Esophagus muscularis mucosa (tissue), 4 donors: ENCODE data around the gene WWOX.

Experiments used
- CTCF ChIP-seq, 3 experiments: fragments of 200-600 bp in 2 of 3; fragments of 450-650 bp in 1 of 3; sonication (generic) in 2 of 3; IDR thresholded peaks; one replicate each; pipeline ENCODE4 v1.5.1; 2017 to 2019; ENCODE audit warnings: antibody characterized with exemption in 3 of 3, mild to moderate bottlenecking in 2 of 3, moderate library complexity in 1 of 3
- EP300 ChIP-seq: sonication (generic); formaldehyde crosslinking; IDR thresholded peaks from one replicate; pipeline ENCODE4 v1.6.1; 2017; ENCODE audit warnings: antibody characterized with exemption
- POLR2A ChIP-seq: fragments of 450-650 bp; IDR thresholded peaks from one replicate; pipeline ENCODE4 v1.6.1; 2017; ENCODE audit warnings: antibody characterized with exemption, moderate library complexity, mild to moderate bottlenecking, low read depth
- POLR2AphosphoS5 ChIP-seq, 2 donors: sonication (generic); formaldehyde crosslinking; IDR thresholded peaks; one replicate each; pipeline ENCODE4 v1.6.1; 2017; ENCODE audit warnings: antibody characterized with exemption in 2 of 2

GRCh38 chr16:78436023-78436422 is 336.6 kb downstream of the WWOX start:
- TF ChIP-seq CTCF (IDR thresholded peaks at IDR 0.05) (no peak), POLR2AphosphoS5 (IDR thresholded peaks at IDR 0.05) (no peak), POLR2A (no peak), EP300 (no peak)
